GM19397 (cell line): ENCODE data around the gene QDPR.
A peak's percentile ranks its signal among the peaks of the same experiment; 100 is the strongest.
"Not testable (repeated sequence)": the region's sequence is repeated elsewhere in the genome, so short reads cannot be mapped to it uniquely, and the experiment has no call there.

Source experiments
- ATAC-seq: cut with Tn5 transposase; IDR thresholded peaks from one replicate; pipeline ENCODE4 v1.9.1; 2021; ENCODE audit warnings: mild to moderate bottlenecking, moderate library complexity; ENCODE audit not compliant: unreplicated experiment

QDPR gene

GRCh38 chr4:17492058-17492741 lies 19.7 kb downstream of the QDPR start:
- no peak for ATAC-seq

- no peak for ATAC-seq
Observed at GRCh38 chr4:17491196-17491595, 20.7 kb downstream of the QDPR start.

GRCh38 chr4:17490575-17491059 lies 21.3 kb downstream of the QDPR start:
- no peak for ATAC-seq

GRCh38 chr4:17489721-17490120 lies 22.2 kb downstream of the QDPR start:
- no peak for ATAC-seq

GRCh38 chr4:17489123-17489522 lies 22.8 kb downstream of the QDPR start:
- no peak for ATAC-seq

GRCh38 chr4:17482716-17483115 lies 29.2 kb downstream of the QDPR start:
- no peak for ATAC-seq

GRCh38 chr4:17480955-17481354 lies 30.9 kb downstream of the QDPR start:
- ATAC-seq, result no peak

- ATAC-seq, result no peak
Observed at GRCh38 chr4:17480210-17480927, 31.5 kb downstream of the QDPR start.

GRCh38 chr4:17477774-17478472 lies 34.0 kb downstream of the QDPR start:
- no peak for ATAC-seq

- ATAC-seq, result no peak
Observed at GRCh38 chr4:17476853-17477252, 35.0 kb downstream of the QDPR start.

GRCh38 chr4:17475481-17475880 lies 36.4 kb downstream of the QDPR start:
- ATAC-seq, result no peak

GRCh38 chr4:17469931-17470674 lies 41.8 kb downstream of the QDPR start:
- no peak for ATAC-seq

- ATAC-seq, result no peak
Observed at GRCh38 chr4:17468619-17469221, 43.2 kb downstream of the QDPR start.

- no peak for ATAC-seq
Observed at GRCh38 chr4:17463606-17464005, 48.3 kb downstream of the QDPR start.

GRCh38 chr4:17450269-17450804 lies 61.6 kb downstream of the QDPR start:
- ATAC-seq, result no peak

GRCh38 chr4:17448689-17449088 lies 63.2 kb downstream of the QDPR start:
- ATAC-seq, result no peak

- peak; percentile 96 for ATAC-seq
Observed at GRCh38 chr4:17447675-17448298, 64.1 kb downstream of the QDPR start.

- ATAC-seq, result no peak
Observed at GRCh38 chr4:17447056-17447455, 64.8 kb downstream of the QDPR start.

GRCh38 chr4:17442477-17442876 lies 69.4 kb downstream of the QDPR start:
- ATAC-seq, result not testable (repeated sequence)

- no peak for ATAC-seq
Observed at GRCh38 chr4:17437396-17437795, 74.5 kb downstream of the QDPR start.
